Fibroblast of gingiva (primary cell): ENCODE data around the gene PTTG2.

Source experiments
- DNase-seq: peaks from one replicate; pipeline ENCODE4 v3.0.0-alpha.2; 2011; ENCODE audit warnings: low read depth

PTTG2 gene

DNA sequence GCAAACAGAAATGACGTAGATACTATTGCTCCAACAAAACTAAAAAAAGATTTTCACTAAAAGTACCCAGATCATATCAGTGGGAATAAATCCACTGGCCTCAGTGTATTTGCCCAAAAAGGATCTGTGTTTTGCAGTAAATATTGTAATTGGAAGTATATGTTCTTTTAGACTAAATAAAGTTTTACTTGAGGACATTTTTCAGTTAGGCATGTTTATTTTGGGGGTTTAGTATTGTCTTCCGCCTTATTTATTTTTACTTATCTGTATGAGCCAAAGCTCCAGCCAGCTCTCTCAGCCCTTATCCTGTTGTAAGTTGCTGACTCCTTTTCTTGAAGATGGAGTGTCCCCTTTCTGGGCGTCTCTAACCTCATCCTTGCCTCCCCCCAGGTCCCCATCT lies 49.8 kb downstream of the PTTG2 start:
- no peak for DNase-seq
